ENCODE measurements around the gene PDE1A.
"Not testable (repeated sequence)": the region's sequence is repeated elsewhere in the genome, so short reads cannot be mapped to it uniquely, and the experiment has no call there.

The PDE1A gene

GRCh38 chr2:182393270-182393760 is 33.5 kb downstream of the PDE1A start:
- Histone ChIP-seq H2AFZ (ENCODE audit: low read depth, low read length) (no peak overlapping the region), H3K36me3 (ENCODE audit: insufficient read depth, low read length) (peaks cover 2% of the 10 kb centered on the region), H3K9me3 (ENCODE audit: low read length) (peaks cover 17% of the 10 kb centered on the region), H3K4me3 (ENCODE audit: low read length) (no peak overlapping the region), H3K4me1 (ENCODE audit: insufficient read depth, low read length) (no peaks in the 10 kb centered on the region), H3K27me3 (ENCODE audit: insufficient read depth, low read length) (no peaks in the 10 kb centered on the region)

- no peaks in the 10 kb centered on the region for H3K4me1 ChIP-seq (ENCODE audit: insufficient read depth, low read length)
- H3K27me3 ChIP-seq (ENCODE audit: insufficient read depth, low read length) = no peaks in the 10 kb centered on the region
- no peak overlapping the region for H2AFZ ChIP-seq (ENCODE audit: low read depth, low read length)
- peaks cover 2% of the 10 kb centered on the region for H3K36me3 ChIP-seq (ENCODE audit: insufficient read depth, low read length)
- no peak overlapping the region for H3K4me3 ChIP-seq (ENCODE audit: low read length)
- peaks cover 17% of the 10 kb centered on the region for H3K9me3 ChIP-seq (ENCODE audit: low read length)
Measured at GRCh38 chr2:182391443-182391842, 35.4 kb downstream of the PDE1A start.

GRCh38 chr2:182386267-182386880 is 40.5 kb downstream of the PDE1A start:
- not testable (repeated sequence) for H3K27me3 ChIP-seq (ENCODE audit: insufficient read depth, low read length); H3K4me1 ChIP-seq (ENCODE audit: insufficient read depth, low read length); H2AFZ ChIP-seq (ENCODE audit: low read depth, low read length); H3K36me3 ChIP-seq (ENCODE audit: insufficient read depth, low read length); H3K4me3 ChIP-seq (ENCODE audit: low read length)
- H3K9me3 ChIP-seq (ENCODE audit: low read length) = peaks cover 18% of the 10 kb centered on the region

- H3K36me3 ChIP-seq (ENCODE audit: insufficient read depth, low read length) = peaks cover 4% of the 10 kb centered on the region
- H2AFZ ChIP-seq (ENCODE audit: low read depth, low read length) = no peak overlapping the region
- H3K9me3 ChIP-seq (ENCODE audit: low read length) = peaks cover 11% of the 10 kb centered on the region
- no peaks in the 10 kb centered on the region for H3K4me1 ChIP-seq (ENCODE audit: insufficient read depth, low read length)
- no peaks in the 10 kb centered on the region for H3K27me3 ChIP-seq (ENCODE audit: insufficient read depth, low read length)
- H3K4me3 ChIP-seq (ENCODE audit: low read length) = no peak overlapping the region
Measured at GRCh38 chr2:182384860-182385259, 42.0 kb downstream of the PDE1A start.

GRCh38 chr2:182381225-182381624 is 45.6 kb downstream of the PDE1A start:
- Histone ChIP-seq H3K4me3 (ENCODE audit: low read length) (no peak overlapping the region), H3K36me3 (ENCODE audit: insufficient read depth, low read length) (peaks cover 3% of the 10 kb centered on the region), H3K27me3 (ENCODE audit: insufficient read depth, low read length) (no peaks in the 10 kb centered on the region), H3K9me3 (ENCODE audit: low read length) (peaks cover 19% of the 10 kb centered on the region), H3K4me1 (ENCODE audit: insufficient read depth, low read length) (no peaks in the 10 kb centered on the region), H2AFZ (ENCODE audit: low read depth, low read length) (no peak overlapping the region)

GRCh38 chr2:182379241-182379640 is 47.6 kb downstream of the PDE1A start:
- Histone ChIP-seq H3K9me3 (ENCODE audit: low read length) (peaks cover 27% of the 10 kb centered on the region), H3K4me3 (ENCODE audit: low read length) (no peak overlapping the region), H3K4me1 (ENCODE audit: insufficient read depth, low read length) (no peaks in the 10 kb centered on the region), H2AFZ (ENCODE audit: low read depth, low read length) (no peak overlapping the region), H3K27me3 (ENCODE audit: insufficient read depth, low read length) (no peaks in the 10 kb centered on the region), H3K36me3 (ENCODE audit: insufficient read depth, low read length) (peaks cover 3% of the 10 kb centered on the region)

GRCh38 chr2:182378759-182379158 is 48.1 kb downstream of the PDE1A start:
- Histone ChIP-seq H3K9me3 (ENCODE audit: low read length) (peaks cover 24% of the 10 kb centered on the region), H3K4me1 (ENCODE audit: insufficient read depth, low read length) (no peaks in the 10 kb centered on the region), H3K27me3 (ENCODE audit: insufficient read depth, low read length) (no peaks in the 10 kb centered on the region), H2AFZ (ENCODE audit: low read depth, low read length) (no peak overlapping the region), H3K4me3 (ENCODE audit: low read length) (no peak overlapping the region), H3K36me3 (ENCODE audit: insufficient read depth, low read length) (peaks cover 2% of the 10 kb centered on the region)

- H3K27me3 ChIP-seq (ENCODE audit: insufficient read depth, low read length) = no peaks in the 10 kb centered on the region
- no peaks in the 10 kb centered on the region for H3K36me3 ChIP-seq (ENCODE audit: insufficient read depth, low read length)
- H3K4me3 ChIP-seq (ENCODE audit: low read length) = no peak overlapping the region
- H3K4me1 ChIP-seq (ENCODE audit: insufficient read depth, low read length) = no peaks in the 10 kb centered on the region
- peaks cover 29% of the 10 kb centered on the region for H3K9me3 ChIP-seq (ENCODE audit: low read length)
- no peak overlapping the region for H2AFZ ChIP-seq (ENCODE audit: low read depth, low read length)
Measured at GRCh38 chr2:182377467-182377866, 49.4 kb downstream of the PDE1A start.

- H2AFZ ChIP-seq (ENCODE audit: low read depth, low read length) = no peak overlapping the region
- peaks cover 29% of the 10 kb centered on the region for H3K9me3 ChIP-seq (ENCODE audit: low read length)
- no peaks in the 10 kb centered on the region for H3K4me1 ChIP-seq (ENCODE audit: insufficient read depth, low read length)
- no peaks in the 10 kb centered on the region for H3K27me3 ChIP-seq (ENCODE audit: insufficient read depth, low read length)
- no peak overlapping the region for H3K4me3 ChIP-seq (ENCODE audit: low read length)
- no peaks in the 10 kb centered on the region for H3K36me3 ChIP-seq (ENCODE audit: insufficient read depth, low read length)
Measured at GRCh38 chr2:182375862-182376261, 51.0 kb downstream of the PDE1A start.

- H3K27me3 ChIP-seq (ENCODE audit: insufficient read depth, low read length) = no peaks in the 10 kb centered on the region
- H2AFZ ChIP-seq (ENCODE audit: low read depth, low read length) = no peak overlapping the region
- H3K4me3 ChIP-seq (ENCODE audit: low read length) = no peak overlapping the region
- no peaks in the 10 kb centered on the region for H3K4me1 ChIP-seq (ENCODE audit: insufficient read depth, low read length)
- H3K9me3 ChIP-seq (ENCODE audit: low read length) = peaks cover 33% of the 10 kb centered on the region
- no peaks in the 10 kb centered on the region for H3K36me3 ChIP-seq (ENCODE audit: insufficient read depth, low read length)
Measured at GRCh38 chr2:182372661-182373060, 54.2 kb downstream of the PDE1A start.

GRCh38 chr2:182368996-182369395 is 57.8 kb downstream of the PDE1A start:
- H2AFZ ChIP-seq (ENCODE audit: low read depth, low read length) = no peak overlapping the region

GRCh38 chr2:182368446-182368845 is 58.4 kb downstream of the PDE1A start:
- Histone ChIP-seq H3K4me1 (ENCODE audit: insufficient read depth, low read length) (no peaks in the 10 kb centered on the region), H3K4me3 (ENCODE audit: low read length) (no peak overlapping the region), H2AFZ (ENCODE audit: low read depth, low read length) (no peak overlapping the region), H3K9me3 (ENCODE audit: low read length) (peaks cover 13% of the 10 kb centered on the region), H3K36me3 (ENCODE audit: insufficient read depth, low read length) (peaks cover 11% of the 10 kb centered on the region), H3K27me3 (ENCODE audit: insufficient read depth, low read length) (no peaks in the 10 kb centered on the region)

More at GRCh38 chr2:182368996-182369395, 57.8 kb downstream of the PDE1A start:
- H3K9me3 ChIP-seq (ENCODE audit: low read length) = peaks cover 13% of the 10 kb centered on the region
- no peaks in the 10 kb centered on the region for H3K27me3 ChIP-seq (ENCODE audit: insufficient read depth, low read length)
- peaks cover 7% of the 10 kb centered on the region for H3K36me3 ChIP-seq (ENCODE audit: insufficient read depth, low read length)
- no peaks in the 10 kb centered on the region for H3K4me1 ChIP-seq (ENCODE audit: insufficient read depth, low read length)
- no peak overlapping the region for H3K4me3 ChIP-seq (ENCODE audit: low read length)

- H3K4me3 ChIP-seq (ENCODE audit: low read length) = no peak overlapping the region
- no peaks in the 10 kb centered on the region for H3K27me3 ChIP-seq (ENCODE audit: insufficient read depth, low read length)
- H2AFZ ChIP-seq (ENCODE audit: low read depth, low read length) = no peak overlapping the region
- H3K4me1 ChIP-seq (ENCODE audit: insufficient read depth, low read length) = no peaks in the 10 kb centered on the region
- peaks cover 13% of the 10 kb centered on the region for H3K36me3 ChIP-seq (ENCODE audit: insufficient read depth, low read length)
- peaks cover 9% of the 10 kb centered on the region for H3K9me3 ChIP-seq (ENCODE audit: low read length)
Measured at GRCh38 chr2:182367401-182367800, 59.4 kb downstream of the PDE1A start.

GRCh38 chr2:182366628-182367027 is 60.2 kb downstream of the PDE1A start:
- Histone ChIP-seq H3K36me3 (ENCODE audit: insufficient read depth, low read length) (peaks cover 18% of the 10 kb centered on the region), H3K4me3 (ENCODE audit: low read length) (no peak overlapping the region), H2AFZ (ENCODE audit: low read depth, low read length) (no peak overlapping the region), H3K9me3 (ENCODE audit: low read length) (peaks cover 9% of the 10 kb centered on the region), H3K27me3 (ENCODE audit: insufficient read depth, low read length) (no peaks in the 10 kb centered on the region), H3K4me1 (ENCODE audit: insufficient read depth, low read length) (no peaks in the 10 kb centered on the region)
